SJSA1 (cell line): Measurements from ENCODE around the gene OCEL1. TPM values are rescaled to one million over a fixed set of nuclear protein-coding genes. Genes with fewer than 3 reads are reported as not detected.
A peak's percentile ranks its signal among the peaks of the same experiment; 100 is the strongest.
"Not testable (repeated sequence)": the region's sequence is repeated elsewhere in the genome, so short reads cannot be mapped to it uniquely, and the experiment has no call there.

Experiments
- DNase-seq, 2 experiments: peaks; one replicate each; pipeline ENCODE4 v3.0.0-alpha.2; 2015 to 2020; ENCODE audit warnings: low spot score in 2 of 2, low read depth in 1 of 2
- H3K27ac ChIP-seq: fragments of 250-450 bp; sonication (Bioruptor Pico); 2 replicates; pipeline ENCODE4 v1.5.1; 2020; ENCODE audit warnings: mild to moderate bottlenecking, moderate library complexity
- H3K27me3 ChIP-seq: fragments of 250-450 bp; sonication (Bioruptor Pico); replicated peaks from 2 replicates; pipeline ENCODE4 v1.5.1; 2020; ENCODE audit warnings: mild to moderate bottlenecking, moderate library complexity
- H3K36me3 ChIP-seq: fragments of 250-450 bp; sonication (Bioruptor Pico); 2 replicates; pipeline ENCODE4 v1.5.1; 2020; ENCODE audit warnings: mild to moderate bottlenecking
- H3K4me1 ChIP-seq: fragments of 250-450 bp; sonication (Bioruptor Pico); replicated peaks from 2 replicates; pipeline ENCODE4 v1.6.1; 2021; ENCODE audit warnings: mild to moderate bottlenecking
- H3K4me3 ChIP-seq: fragments of 250-450 bp; sonication (Bioruptor Pico); 2 replicates; pipeline ENCODE4 v1.5.1; 2020; ENCODE audit warnings: mild to moderate bottlenecking
- H3K9me3 ChIP-seq: fragments of 250-450 bp; sonication (Bioruptor Pico); replicated peaks from 2 replicates; pipeline ENCODE4 v1.5.1; 2020; ENCODE audit warnings: mild to moderate bottlenecking
- total RNA-seq: library from RNA; depleted of rRNA; stranded (reverse); fragments of >200 nt; shearing (Covaris generic); gene quantifications from 2 replicates; pipeline ENCODE4 v1.2.3, GENCODE V29; 2014; rRNA removed

OCEL1 gene, protein sequence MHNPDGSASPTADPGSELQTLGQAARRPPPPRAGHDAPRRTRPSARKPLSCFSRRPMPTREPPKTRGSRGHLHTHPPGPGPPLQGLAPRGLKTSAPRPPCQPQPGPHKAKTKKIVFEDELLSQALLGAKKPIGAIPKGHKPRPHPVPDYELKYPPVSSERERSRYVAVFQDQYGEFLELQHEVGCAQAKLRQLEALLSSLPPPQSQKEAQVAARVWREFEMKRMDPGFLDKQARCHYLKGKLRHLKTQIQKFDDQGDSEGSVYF
- total RNA-seq, result 10.6 TPM in 1 of 2 replicates, not detected in the other

DNA sequence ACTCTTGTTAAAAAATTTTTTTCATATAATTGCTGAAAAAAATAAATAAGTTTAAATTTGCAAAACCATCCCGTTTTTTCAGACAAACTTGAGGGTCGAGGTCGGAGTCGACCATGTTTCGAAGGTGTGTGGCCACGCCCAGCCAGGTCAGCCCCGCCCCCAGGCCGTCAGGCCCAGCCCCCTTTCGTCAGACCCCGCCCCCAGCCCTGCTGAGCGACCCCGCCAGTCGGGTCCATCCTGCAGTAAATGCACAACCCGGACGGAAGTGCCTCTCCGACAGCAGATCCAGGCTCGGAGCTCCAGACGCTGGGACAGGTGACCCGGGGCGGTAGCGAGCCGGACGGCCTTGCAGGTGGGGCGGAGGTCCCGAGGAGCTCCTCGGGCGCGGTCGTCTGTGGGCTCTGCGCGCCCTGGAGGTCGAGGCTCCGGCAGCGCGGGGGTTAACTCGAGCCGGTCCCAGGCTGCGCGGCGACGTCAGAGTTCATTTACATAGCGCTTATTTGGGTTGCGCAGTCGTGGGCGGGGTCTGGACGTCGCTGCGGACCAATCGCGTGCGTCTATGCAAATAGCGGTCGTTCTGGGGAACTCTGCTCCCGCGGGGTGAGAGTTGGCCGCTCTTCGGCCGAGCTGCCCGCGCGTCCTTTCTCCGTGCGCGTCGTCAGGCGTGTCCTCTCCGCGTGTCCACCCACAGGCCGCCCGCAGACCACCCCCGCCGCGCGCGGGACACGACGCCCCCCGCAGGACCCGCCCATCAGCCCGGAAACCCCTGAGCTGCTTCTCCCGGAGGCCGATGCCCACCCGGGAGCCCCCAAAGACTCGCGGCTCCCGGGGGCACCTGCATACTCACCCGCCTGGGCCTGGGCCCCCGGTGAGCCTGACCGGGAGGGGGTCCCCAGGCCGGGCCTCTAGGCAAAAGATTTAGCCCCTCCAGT is at the start of gene OCEL1:
Gene OCEL1 (plus strand): TSS at position 225 of the 932 bp plus-strand sequence. CDS start 22 bp downstream, at position 247.
- Histone ChIP-seq H3K27me3 (no peaks in the 10 kb centered on the region), H3K9me3 (no peaks in the 10 kb centered on the region), H3K36me3 (peaks cover 7% of the 10 kb centered on the region), H3K4me1 (peaks cover 6% of the 10 kb centered on the region), H3K27ac (peak within 1 kb of the TSS; percentile 39; the same call in 1 of the 2 replicates), H3K4me3 (peak within 1 kb of the TSS; percentile 49)
- DNase-seq, result peak; percentile 98 to 99

DNA sequence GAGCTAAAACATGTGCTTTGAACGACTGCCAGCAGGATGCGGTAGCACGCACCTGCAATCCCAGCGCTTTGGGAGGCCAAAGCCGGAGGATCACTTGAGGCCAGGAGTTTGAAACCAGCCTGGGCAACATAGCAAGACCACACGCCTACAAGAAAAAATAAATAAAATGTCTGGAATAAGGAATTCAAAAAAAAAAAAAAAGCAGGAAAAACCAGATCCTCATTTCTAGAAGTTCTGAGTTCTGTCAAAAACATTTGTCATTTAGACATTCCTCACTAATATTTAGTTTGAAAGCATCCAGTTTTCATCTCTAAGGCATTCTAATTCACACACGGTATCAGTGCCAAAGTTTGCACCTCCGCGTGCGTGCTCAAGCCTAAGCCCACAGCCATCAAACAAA is 47.7 kb upstream of the OCEL1 start:
- no peak overlapping the region for H3K4me3 ChIP-seq
- no peak overlapping the region for H3K27ac ChIP-seq
- H3K9me3 ChIP-seq, result no peaks in the 10 kb centered on the region
- peaks cover 64% of the 10 kb centered on the region for H3K36me3 ChIP-seq
- H3K4me1 ChIP-seq, result peaks cover 2% of the 10 kb centered on the region; the same call in 1 of the 2 replicates
- no peaks in the 10 kb centered on the region for H3K27me3 ChIP-seq
- no peak for DNase-seq

DNA sequence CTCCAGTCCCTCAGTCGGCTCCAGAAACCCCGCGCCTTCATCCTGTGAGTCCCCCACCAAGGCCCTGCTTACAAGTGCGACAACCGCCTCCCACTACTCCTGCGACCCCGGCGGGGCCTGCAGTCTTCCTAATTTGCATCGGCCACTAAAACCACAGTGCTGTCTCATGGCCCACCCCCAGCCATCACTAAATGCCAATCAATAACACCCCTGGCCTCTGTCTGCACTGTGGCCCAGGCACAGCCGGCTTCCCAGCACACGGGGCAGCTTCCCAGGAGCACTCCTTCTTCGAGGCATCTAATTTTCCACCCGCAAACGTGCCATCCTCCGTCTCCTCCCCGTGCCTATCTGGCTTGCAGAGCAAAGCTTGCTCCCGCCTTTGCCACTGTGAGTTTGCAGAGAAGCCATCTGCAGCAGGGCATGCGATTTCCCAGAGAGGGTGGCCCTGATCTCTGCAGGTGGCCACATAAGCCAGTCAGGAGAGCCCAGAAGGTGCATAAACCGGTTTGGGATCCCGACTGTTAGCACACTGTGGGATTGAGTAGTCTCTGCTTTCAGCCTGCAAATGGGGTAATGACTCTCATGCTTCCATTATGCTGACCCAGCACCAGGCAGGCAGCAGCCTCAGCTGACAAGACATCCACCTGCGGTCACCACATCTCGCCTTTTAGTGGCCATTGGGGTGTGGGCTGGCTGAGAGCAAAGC is 44.9 kb upstream of the OCEL1 start:
- Histone ChIP-seq H3K36me3 (peaks cover 59% of the 10 kb centered on the region), H3K4me1 (no peaks in the 10 kb centered on the region), H3K27ac (no peak overlapping the region), H3K27me3 (no peaks in the 10 kb centered on the region), H3K4me3 (no peak overlapping the region), H3K9me3 (no peaks in the 10 kb centered on the region)
- DNase-seq, result no peak

DNA sequence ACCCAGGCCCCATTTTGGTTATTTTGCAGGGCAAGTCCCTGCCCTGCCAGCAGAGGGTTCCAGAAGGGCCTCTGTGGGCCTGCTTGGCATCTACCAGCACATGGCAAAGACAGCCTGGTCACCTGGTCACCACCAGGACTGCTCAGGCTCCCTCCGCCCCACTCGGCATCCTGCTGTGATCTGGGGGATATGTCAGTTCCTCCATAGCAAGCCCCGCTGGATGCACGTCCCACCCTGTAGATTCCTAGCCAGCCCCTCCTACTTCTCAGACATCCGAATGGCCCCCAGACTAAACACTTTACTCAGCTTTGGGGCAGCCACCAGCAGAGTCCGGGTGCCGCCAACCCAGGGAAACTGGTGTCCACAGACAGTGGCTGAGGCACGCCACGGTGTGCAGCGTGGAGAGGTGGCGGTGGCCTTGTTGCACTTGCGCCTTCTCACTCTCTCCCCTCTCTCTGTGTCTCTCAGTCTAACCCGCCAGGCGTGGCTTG is 42.7 kb upstream of the OCEL1 start:
- peaks cover 65% of the 10 kb centered on the region for H3K36me3 ChIP-seq
- no peak overlapping the region for H3K27ac ChIP-seq
- H3K4me1 ChIP-seq, result no peaks in the 10 kb centered on the region
- H3K4me3 ChIP-seq, result no peak overlapping the region
- H3K9me3 ChIP-seq, result no peaks in the 10 kb centered on the region
- no peak for DNase-seq
- H3K27me3 ChIP-seq, result no peaks in the 10 kb centered on the region

DNA sequence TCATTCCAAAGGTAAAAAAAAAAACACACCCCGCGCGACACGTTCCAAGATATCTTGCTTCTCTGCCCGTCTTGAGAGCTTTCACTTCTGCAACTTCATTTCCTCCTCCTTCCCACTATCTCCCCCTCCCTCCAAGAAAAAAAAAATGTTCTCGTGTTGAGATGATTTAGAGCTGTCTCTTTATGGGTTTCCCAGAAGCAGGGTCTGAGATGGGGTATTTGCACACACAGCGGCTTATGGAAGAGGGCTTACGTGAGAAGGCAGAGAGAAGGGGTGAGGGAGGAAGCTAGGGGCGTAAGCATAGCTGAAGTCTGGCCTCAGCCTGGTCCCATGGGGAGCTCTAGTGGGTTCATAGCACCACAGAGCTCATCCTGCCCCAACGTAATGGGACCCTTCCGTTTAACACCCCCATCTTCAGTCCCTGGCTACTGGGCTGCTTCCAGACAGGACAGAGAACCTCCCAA is 42.1 kb upstream of the OCEL1 start:
- Histone ChIP-seq H3K27ac (no peak overlapping the region), H3K27me3 (no peaks in the 10 kb centered on the region), H3K4me1 (no peaks in the 10 kb centered on the region), H3K4me3 (no peak overlapping the region), H3K36me3 (peaks cover 68% of the 10 kb centered on the region), H3K9me3 (no peaks in the 10 kb centered on the region)
- DNase-seq, result no peak

DNA sequence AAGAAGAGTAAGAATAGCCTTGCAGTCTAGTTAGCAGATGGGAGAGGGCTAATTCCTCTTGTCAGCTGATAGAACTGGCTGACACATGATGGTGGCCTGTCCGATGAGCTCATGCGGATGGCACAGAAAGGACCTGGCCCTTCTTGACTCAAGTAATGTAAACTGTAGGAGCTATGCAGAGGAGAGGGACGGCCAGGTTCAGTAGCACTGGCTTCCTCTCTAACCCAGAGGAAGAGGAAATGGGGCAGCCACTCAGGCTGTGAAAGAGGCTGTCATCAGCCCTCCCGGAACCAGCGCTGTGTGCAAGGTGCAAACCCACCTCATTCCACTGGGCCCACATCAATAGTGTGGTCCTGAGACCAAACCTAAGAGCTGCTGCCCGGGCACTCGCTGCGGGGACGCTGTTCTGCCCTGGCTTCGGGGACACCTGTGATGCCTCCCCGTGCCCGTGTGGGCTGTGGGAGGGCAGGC is 41.6 kb upstream of the OCEL1 start:
- H3K4me3 ChIP-seq, result no peak overlapping the region
- no peaks in the 10 kb centered on the region for H3K9me3 ChIP-seq
- no peaks in the 10 kb centered on the region for H3K4me1 ChIP-seq
- peaks cover 73% of the 10 kb centered on the region for H3K36me3 ChIP-seq
- no peaks in the 10 kb centered on the region for H3K27me3 ChIP-seq
- DNase-seq, result no peak
- no peak overlapping the region for H3K27ac ChIP-seq

DNA sequence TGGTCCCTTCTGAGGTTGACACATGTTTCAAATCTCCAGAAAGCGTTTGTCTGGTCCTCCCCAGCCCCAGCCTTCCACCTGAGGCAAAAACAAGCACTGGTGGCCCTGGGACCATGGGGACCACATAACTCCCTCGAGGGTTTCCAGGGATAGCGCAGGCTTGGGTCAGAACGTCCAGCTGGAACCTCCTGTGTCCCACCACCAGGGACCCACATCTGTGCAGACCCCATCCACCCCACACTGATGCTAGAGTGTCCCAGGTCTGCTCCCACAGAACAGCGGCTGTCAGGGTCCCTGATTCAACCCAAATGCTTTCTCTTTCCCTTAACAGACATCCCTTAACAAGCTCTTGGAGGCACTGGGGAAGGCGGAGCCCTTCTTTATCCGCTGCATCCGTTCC is 40.4 kb upstream of the OCEL1 start:
- no peak for DNase-seq
- no peak overlapping the region for H3K4me3 ChIP-seq
- H3K27me3 ChIP-seq, result no peaks in the 10 kb centered on the region
- no peak overlapping the region for H3K27ac ChIP-seq
- no peaks in the 10 kb centered on the region for H3K9me3 ChIP-seq
- no peaks in the 10 kb centered on the region for H3K4me1 ChIP-seq
- H3K36me3 ChIP-seq, result peaks cover 75% of the 10 kb centered on the region

DNA sequence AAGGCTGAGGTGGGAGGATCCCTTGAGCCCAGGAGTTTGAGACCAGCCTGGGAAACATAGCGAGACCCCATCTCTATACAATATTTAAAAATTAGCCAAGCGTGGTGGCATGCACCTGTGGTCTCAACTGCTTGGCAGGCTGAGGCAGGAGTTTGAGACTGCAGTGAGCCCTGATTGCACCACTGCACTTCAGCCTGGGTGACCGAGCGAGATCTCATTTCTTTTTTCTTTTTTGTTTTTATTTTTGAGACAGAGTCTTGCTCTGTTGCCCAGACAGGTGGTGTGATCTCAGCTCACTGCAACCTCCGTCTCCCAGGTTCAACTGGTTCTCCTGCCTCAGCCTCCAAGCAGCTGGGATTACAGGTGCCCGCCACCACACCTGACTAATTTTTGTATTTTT is 34.3 kb upstream of the OCEL1 start:
- peaks cover 81% of the 10 kb centered on the region for H3K36me3 ChIP-seq
- not testable (repeated sequence) for H3K27ac ChIP-seq

DNA sequence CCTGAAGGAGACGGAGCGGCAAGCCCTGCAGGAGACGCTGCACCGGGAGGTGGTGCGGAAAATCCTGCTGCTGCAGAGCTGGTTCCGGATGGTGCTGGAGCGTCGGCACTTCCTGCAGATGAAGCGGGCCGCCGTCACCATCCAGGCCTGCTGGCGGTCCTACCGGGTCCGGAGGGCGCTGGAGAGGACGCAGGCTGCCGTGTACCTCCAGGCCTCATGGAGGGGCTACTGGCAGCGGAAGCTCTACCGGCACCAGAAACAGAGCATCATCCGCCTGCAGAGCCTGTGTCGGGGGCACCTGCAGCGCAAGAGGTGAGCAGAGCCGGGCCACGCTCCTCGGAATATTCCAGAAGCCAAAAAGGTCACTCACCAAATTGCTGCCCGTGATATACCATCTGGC is 33.3 kb upstream of the OCEL1 start:
- H3K27me3 ChIP-seq, result no peaks in the 10 kb centered on the region

More for the DNA sequence above, 34.3 kb upstream of the OCEL1 start:
- not testable (repeated sequence) for H3K9me3 ChIP-seq, H3K27me3 ChIP-seq, DNase-seq, H3K4me1 ChIP-seq, H3K4me3 ChIP-seq

DNA sequence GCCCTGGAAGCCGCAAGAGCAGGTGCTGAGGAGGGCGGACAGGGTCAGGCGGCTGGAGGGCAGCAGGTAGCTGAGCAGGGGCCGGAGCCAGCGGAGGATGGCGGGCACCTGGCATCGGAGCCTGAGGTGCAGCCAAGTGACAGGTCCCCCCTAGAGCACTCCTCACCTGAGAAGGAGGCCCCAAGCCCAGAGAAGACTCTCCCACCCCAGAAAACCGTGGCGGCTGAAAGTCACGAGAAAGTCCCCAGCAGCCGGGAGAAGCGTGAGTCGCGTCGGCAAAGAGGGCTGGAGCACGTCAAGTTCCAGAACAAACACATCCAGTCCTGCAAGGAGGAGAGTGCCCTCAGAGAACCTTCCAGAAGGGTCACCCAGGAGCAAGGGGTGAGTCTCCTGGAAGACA is 31.4 kb upstream of the OCEL1 start:
- Histone ChIP-seq H3K36me3 (peaks cover 78% of the 10 kb centered on the region), H3K4me1 (no peaks in the 10 kb centered on the region), H3K27ac (no peak overlapping the region), H3K9me3 (no peaks in the 10 kb centered on the region), H3K4me3 (no peak overlapping the region), H3K27me3 (no peaks in the 10 kb centered on the region)
- peak in 1 of 2 experiments; percentile 35 for DNase-seq

More for the DNA sequence above, 33.3 kb upstream of the OCEL1 start:
- no peak overlapping the region for H3K4me3 ChIP-seq
- no peak for DNase-seq
- H3K27ac ChIP-seq, result no peak overlapping the region
- H3K4me1 ChIP-seq, result no peaks in the 10 kb centered on the region
- no peaks in the 10 kb centered on the region for H3K9me3 ChIP-seq
- peaks cover 81% of the 10 kb centered on the region for H3K36me3 ChIP-seq

DNA sequence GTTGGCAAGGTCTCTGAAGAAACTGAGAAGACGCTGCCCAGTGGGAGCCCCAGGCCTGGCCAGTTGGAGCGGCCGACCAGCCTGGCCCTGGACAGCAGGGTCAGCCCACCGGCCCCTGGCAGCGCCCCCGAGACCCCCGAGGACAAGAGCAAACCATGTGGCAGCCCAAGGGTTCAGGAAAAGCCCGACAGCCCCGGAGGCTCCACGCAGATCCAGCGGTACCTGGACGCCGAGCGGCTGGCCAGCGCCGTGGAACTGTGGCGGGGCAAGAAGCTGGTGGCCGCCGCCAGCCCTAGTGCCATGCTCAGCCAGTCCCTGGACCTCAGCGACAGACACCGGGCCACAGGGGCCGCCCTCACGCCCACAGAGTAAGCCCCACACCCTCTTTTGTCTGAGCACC is 30.9 kb upstream of the OCEL1 start:
- H3K36me3 ChIP-seq, result peaks cover 78% of the 10 kb centered on the region

DNA sequence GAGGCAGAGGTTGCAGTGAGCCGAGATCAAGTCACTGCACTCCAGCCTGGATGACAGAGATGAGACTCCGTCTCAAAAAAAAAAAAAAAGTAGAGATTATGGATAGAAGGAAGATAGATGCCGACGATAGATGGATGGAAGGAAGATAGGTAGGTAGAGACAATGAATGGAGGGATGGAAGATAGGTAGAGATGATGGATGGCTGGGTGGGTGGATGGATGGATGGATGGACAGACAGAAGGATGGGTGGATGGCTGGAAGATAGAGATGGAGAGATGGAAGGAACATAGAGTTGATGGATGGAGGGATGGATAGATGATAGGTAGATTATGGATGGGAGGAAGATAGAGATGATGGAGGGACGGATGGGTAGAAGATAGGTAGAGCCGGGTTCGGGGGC is 29.4 kb upstream of the OCEL1 start:
- peaks cover 81% of the 10 kb centered on the region for H3K36me3 ChIP-seq
- H3K27me3 ChIP-seq, result no peaks in the 10 kb centered on the region
- H3K9me3 ChIP-seq, result no peaks in the 10 kb centered on the region
- no peaks in the 10 kb centered on the region for H3K4me1 ChIP-seq
- no peak overlapping the region for H3K27ac ChIP-seq
- H3K4me3 ChIP-seq, result no peak overlapping the region
- DNase-seq, result no peak

More for the DNA sequence above, 30.9 kb upstream of the OCEL1 start:
- no peak overlapping the region for H3K27ac ChIP-seq
- H3K4me1 ChIP-seq, result no peaks in the 10 kb centered on the region
- H3K9me3 ChIP-seq, result no peaks in the 10 kb centered on the region
- no peak overlapping the region for H3K4me3 ChIP-seq
- H3K27me3 ChIP-seq, result no peaks in the 10 kb centered on the region
- DNase-seq, result no peak

DNA sequence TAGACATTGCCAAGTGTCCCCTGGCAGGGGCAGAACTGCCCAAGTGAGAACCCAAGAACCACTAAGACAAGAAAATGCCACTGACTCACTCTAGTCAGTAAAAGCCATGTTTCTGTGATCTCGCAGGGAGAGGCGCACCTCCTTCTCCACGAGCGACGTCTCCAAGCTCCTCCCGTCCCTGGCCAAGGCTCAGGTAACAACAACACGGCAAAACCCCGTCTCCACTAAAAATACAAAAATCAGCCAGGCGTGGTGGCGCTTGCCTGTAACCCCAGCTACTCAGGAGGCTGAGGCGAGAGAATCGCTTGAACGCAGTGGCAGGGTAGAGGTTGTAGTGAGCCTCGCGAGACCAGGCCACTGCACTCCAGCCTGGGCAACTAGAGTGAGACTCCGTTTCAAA is 28.4 kb upstream of the OCEL1 start:
- no peaks in the 10 kb centered on the region for H3K4me1 ChIP-seq
- H3K27me3 ChIP-seq, result no peaks in the 10 kb centered on the region
- no peak overlapping the region for H3K27ac ChIP-seq
- peaks cover 81% of the 10 kb centered on the region for H3K36me3 ChIP-seq
- no peak for DNase-seq
- no peaks in the 10 kb centered on the region for H3K9me3 ChIP-seq
- H3K4me3 ChIP-seq, result no peak overlapping the region
